ELF-1 (cell line): ENCODE data around the gene ATPAF2.

Source experiments
- DNase-seq: peaks from one replicate; pipeline ENCODE4 v3.0.0-alpha.2; 2016; ENCODE audit warnings: low read depth, low spot score

The ATPAF2 gene

DNA sequence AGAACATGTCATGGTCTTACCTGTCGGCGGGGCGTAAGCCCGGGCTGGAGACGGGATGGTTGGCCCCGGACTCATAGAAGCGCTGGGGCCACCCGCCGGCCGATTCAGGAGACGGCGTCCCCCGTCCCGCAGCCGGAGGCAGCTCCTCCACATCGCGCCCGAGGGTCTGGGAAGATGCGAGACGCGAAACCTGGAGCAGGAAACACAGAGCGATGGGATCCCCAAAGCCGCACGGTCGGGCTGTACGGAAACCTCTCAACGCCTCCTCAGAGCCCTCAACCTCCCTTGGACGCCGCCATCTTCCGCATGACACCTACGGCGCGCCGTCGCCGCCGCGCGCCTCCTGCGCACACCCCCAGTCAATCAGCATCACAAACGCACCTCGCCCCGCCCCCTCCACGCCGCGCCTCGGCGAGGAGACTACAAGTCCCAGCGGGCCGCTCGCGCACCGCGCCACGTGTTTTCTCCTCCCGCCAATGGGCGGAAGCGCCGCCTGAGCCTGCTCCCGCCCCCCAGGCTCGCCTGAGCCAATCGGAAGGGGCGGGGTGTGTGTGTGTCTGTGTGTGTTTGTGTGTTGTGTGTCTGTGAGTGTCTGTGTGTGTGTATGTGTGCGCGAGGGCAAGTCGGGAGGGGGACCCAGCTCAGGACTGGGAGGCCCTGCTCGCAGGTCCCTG lies at the start of gene ATPAF2, which contains the start of gene GID4:
Gene ATPAF2, minus strand, starts transcription at position 308 of the 674 bp plus-strand sequence. Its CDS starts 155 bp downstream, at position 153.
Gene GID4, plus strand, starts transcription at position 548 of the 674 bp plus-strand sequence. Its CDS starts 57 bp downstream, at position 605.
- DNase-seq = peak; percentile 100

DNA sequence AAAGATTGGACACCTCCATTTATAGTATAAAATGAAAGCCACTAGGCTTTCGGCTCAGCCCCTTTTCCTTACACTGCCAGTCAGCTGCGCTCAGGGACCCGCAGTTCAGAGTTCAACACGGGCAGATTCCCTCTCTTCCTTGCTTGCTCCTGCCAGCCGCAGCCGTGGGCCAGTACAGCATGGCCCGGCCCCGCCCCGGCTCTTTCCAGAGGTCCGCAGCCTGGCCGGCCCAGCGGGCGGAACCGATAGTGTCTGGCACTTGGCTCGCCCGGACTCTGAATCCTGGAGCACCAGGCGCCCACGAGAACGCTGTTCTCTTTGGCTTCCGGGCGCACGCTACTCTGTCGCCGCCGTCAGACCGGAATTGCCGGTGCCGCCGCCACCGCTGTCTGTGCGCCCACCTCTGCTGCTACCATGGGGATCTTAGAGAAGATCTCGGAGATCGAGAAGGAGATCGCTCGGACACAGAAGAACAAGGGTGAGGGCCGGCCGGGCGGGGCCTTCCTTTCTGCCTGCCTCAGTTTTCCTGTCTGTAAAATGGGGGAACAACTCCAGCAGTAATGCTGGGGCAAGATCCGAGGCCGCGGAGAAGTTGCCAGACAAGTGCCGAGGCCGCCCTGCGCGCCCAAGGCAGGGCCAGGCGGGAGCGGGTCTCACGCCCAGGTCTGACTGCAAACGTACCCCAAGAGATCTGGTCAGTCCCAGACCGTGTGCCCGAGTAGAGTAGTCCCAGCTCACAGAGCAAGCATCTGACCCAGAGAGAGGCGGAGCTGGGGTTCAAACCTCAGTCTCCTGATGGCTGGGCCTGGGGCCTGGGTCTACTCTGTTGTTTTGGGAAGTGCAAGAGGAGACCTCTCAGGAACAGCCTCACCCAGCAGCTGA lies 48.9 kb upstream of the ATPAF2 start, which contains the start of gene DRG2:
Gene DRG2, plus strand, starts transcription at position 339 of the 882 bp plus-strand sequence. Its CDS starts 76 bp downstream, at position 415.
- DNase-seq = peak; percentile 97

DNA sequence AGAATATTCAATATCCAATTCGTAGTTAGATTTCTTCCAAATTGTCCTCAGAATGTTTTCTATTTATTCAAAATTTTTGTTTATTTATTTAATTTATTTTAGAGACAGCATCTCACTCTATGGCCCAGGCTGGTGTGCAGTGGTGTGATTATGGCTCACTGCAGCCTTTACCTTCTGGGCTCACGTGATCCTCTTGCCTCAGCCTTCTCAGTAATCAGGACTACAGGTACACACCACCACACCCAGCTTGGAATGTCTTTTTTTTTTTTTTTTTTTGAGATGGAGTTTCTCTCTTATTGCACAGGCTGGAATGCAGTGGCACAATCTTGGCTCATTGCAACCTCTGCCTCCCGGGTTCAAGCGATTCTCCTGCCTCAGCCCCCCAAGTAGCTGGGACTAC lies 45.3 kb upstream of the ATPAF2 start:
- DNase-seq = no peak

DNA sequence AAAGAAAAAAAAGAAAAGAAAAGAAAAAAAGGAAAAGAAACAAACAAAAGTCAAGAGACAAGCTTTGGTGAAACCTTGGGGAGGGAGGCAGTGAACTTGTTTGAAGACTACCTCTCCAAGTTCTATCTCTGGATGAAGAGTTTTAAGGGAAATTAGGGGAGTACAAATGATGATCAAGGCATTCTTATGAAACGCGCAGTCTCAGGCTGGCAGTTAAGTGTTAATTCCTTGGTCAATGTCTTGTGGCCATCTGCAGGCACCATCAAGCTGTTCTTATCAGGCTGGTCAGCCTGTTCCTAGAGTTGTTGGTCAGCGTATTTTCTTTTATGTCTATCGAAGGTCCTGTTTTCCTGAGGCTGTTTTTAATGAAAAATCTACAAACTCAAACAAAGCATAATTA lies 40.6 kb upstream of the ATPAF2 start:
- DNase-seq = no peak

DNA sequence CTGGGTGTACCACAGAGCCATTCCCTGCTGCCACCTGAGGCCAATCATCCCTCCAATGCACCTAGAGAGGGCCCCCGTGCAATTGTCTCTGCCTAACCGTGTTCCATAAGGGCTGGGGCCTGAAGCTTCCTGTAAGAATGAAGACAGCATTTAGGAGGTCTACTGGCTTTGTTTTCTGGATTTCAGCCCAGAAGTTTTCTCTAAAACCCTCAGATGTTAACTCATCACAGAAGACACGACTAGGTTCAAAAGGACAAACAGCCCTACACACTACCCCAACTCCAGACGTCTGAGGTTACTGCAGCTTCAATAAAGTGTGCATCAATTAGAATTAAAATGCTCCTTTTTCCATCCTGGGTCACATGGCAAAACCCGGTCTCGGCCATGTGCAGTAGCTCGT lies 38.0 kb upstream of the ATPAF2 start:
- no peak for DNase-seq

DNA sequence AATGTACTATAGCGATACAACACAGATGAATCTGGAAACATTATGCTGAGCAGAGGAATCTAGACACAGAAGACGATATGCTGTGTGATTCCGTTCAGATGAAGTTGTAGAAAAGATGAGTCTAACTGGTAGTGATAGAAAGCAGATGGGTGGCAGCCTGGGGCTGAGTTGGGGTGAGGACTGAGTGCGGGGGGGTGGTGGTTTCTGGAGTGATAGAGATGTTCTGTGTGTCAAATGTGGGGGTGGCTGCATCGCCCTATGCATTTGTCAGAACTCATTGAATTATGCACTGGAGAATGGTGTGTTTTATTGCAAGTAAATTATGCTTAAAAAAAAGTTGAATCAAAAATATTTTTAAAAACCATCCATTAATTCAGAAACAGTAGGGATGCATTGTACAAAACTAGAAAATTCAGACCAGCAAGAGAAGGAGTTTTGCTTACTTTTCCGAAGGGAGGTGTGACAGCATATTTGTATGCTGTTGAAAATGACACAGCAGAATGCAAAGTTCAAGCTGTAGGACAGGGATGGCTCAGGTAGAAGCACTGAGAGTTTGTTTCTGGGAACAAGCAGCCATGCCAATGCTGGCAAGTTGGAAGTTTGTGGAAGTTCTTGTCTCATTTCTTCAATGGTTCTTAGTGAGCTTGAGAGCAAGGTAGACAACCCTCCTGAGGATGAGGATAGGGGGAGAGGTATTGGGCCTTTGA lies 35.8 kb upstream of the ATPAF2 start:
- no peak for DNase-seq

DNA sequence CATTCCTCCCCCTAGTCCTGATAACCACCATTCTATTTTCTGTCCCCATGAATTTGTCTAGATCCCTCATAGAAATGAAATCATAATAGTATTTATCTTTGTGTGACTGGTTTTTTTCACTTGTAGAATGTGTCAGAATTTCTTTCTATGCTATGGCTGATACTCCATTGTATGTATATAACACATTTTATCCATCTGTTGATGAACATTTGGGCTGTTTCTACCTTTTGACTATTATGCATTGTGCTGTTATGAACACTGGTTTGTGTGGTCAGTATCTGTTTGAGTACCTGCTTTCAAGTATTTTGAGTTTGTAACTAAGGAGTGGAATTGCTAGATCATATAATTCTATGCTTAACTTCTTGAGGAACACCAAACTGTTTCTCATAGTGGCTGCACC lies 32.8 kb upstream of the ATPAF2 start:
- no peak for DNase-seq

DNA sequence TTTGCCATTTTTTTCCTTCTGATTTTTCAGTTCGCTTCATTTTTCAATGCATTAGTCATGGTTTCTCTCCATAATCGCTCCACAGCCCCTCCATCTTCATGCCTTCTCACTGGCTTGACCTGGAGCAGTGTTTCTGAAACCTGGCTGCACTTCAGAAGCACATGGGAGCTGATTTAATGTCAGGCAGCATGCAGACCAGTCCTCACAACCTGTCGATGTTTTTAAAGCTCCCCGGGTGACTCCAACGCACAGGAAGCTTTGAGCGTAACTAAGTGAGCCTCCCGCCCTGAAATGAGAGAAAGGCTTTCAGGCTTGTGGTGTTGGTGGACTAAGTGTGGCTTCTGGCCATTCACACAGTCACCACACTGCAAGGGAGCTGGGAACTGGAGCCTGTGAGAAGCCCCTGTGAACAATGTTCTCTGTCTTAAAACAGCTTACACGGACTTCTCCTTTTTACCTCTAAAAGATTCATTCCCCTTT lies 31.9 kb upstream of the ATPAF2 start:
- peak; percentile 50 for DNase-seq

DNA sequence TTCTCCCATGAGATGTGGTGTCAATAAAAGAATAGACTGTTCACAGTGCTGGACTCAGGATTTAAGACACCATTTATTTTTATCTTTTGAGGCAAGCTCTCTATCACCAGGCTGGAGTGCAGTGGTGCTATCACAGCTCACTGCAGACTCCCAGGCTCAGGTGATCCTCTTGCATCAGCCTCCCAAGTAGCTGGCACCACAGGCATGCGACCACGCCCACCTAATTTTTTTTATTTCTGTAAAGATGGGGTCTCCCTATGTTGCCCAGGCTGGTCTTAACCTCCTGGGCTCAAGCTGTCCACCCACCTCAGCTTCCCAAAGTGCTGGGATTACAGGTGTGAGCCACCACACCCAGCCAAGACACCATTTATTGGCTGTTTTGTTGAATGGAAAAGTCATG lies 30.1 kb upstream of the ATPAF2 start:
- no peak for DNase-seq

DNA sequence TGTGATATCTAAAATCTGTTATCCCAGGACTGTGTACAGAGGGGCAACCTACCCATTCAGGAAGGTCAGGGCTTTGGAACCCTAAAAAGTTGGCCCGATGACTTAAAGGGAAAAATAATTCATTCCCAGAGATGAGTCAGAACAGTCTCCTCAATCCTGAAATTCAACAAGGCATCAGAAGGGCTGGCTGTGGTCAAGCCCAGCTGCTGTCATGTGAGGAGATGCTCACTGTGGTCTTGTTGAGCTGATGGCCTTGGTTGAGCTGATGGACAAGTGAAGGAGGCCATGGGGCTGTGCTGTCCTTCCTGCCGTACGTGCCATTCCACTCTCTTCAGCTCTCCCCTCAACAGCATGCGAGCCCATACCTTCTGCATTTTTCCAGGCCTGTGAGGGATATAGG lies 27.9 kb upstream of the ATPAF2 start:
- no peak for DNase-seq

DNA sequence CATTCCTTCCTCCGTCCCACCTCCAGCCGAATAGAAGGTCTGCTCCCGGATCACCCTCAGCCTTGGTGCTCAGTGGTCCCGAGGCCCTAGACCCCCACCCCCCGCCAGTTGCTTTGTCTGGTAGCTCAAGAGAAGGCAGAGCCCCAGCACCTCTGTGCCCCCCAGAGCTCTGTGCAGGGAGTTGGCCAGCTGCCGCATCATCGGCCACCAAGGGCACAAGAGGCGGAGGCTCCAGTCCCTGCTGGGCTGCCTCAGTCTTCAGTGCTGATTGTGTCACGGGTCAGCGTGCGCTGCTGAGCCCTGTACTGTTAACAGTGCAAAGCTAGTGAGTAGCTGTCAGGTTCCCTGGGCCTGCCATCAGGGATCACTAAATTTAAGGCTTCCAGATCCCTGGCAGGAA lies 26.6 kb upstream of the ATPAF2 start:
- no peak for DNase-seq

DNA sequence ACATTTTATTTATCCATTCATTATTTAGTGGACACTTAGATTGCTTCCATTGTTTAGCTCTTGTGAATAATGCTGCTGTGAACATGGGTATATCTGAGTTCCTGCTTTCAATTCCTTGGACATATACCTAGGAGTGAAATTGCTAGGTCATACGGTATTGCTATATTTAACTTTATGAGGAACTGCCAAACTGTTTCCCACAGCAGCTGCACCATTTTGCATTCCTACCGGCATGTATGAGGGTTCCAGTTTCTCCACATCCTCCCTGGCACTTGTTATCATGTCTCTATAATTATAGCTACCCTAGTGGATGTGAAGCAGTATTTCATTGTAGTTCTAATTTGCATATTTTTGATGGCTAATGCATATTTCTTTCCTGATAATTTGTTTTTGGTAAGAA lies 25.1 kb upstream of the ATPAF2 start:
- no peak for DNase-seq

DNA sequence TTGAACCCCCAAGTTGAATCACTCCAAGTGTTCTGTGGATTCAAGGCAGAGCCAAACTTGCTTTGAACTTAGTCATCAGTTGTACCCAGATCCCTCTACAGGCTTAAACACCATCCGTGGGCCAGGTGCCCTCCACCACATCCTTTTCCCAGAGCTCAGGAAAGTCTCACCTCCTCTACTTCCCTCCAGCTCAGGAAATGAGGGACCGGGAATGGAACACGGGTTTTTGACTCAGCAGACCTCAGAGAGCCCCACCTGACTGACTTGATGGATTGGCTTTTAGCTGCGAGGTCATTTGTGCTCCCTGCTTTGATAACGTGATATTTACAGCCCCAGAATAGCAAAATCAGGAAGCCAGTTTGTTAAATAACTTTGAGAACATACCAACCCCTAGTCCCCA lies 20.3 kb upstream of the ATPAF2 start:
- DNase-seq = no peak

DNA sequence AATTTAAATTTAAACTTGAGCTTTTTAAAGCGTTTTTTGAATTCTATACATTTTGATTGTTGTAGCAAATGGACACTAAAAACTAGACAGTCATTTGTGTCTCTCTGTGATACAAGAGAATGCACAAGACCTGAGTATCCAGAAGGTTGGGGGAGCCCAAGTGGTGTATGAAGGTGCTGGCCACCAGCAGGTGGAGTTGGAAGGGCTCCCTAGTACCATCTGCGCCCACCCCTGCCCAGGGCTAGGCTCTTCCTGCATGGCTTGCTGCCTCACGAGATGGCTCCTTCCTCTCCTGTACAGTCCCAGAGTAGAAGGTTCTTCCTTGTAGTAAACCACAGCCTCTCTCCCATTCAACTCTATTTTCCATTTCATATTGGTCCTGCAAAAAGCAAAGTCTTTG lies 17.2 kb upstream of the ATPAF2 start:
- DNase-seq = no peak

DNA sequence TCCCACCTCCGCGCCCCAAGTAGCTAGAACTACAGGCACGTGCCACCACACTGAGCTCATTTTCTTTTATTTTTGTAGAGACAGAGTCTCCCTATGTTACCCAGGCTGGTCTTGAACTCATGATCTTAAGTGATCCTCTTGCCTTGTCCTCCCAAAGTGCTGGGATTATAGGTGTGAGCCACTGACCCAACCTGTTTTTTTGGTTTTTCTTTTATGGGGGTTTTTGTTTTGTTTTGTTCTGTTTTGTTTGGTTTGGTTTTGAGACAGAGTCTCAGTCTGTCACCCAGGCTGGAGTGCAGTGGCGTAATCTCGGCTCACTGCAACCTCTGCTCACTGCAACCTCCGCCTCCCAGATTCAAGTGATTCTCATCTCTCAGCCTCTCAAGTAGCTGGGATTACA lies 16.6 kb upstream of the ATPAF2 start:
- DNase-seq = no peak

DNA sequence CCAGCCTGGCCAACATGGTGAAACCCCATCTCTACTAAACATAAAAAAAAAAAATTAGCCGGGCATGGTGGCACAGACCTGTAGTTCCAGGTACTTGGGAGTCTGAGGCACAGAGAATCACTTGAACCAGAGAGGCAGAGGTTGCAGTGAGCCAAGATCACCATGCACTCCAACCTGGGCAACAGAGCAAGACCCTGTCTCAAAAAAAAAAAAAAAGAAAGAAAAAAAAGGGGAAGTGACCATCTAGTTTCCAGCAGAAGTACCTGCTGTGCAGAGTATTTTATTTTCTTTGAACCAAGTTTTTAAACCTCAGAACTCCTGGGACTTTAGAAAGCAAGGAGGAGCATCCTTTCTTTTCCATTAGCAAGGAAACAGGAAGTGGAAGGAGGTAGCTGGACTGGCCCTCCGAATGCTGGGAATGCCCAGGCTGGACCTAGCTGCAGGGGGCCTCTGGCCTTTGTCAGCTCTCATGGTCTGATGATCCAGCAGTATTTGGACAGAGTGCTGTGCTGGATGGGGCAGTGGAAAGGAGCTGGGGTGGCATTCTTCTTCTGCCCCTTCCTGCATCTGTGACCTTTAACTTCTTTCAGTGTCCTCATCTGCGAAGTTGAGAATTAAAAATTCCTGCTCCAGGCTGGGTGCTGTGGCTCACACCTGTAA lies 6.9 kb upstream of the ATPAF2 start:
- DNase-seq = no peak

DNA sequence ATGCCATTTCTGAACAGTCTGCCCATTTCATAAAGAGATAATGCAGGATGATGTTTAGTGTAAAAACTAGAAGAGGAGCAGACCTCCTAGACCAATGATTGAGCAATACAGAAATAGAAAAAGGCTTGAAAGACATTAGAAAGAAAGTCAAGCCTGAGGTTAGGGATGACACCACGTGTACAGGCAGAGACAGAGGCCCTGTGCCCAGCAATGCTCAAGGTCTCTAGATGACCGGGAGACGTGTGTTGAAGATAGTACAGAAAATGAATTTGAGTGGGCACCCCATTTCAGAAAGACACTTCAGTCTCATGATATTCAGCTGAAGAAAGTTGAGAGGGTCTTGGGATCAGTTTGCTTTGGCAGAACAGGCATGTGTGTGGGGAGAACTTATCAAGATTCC lies 5.6 kb upstream of the ATPAF2 start:
- DNase-seq = no peak

DNA sequence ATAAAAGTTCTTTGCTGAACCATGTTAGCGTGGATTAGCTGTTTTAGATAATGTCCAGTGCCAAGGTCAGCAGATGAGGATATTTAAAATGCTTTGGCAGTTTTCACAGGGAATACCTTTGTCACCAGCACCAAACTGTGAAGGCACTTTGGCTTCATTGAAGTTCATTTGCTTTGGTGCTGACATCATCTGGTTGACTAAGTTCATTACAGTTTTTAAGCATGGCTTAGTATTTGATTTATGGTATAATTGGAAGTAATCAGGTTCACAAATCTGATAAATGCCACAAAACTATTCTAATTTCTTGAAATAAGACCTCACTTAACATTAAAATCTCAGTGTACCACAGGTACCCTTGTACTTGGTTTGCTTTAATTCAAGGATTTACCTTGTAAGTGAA lies 4.5 kb upstream of the ATPAF2 start:
- no peak for DNase-seq

DNA sequence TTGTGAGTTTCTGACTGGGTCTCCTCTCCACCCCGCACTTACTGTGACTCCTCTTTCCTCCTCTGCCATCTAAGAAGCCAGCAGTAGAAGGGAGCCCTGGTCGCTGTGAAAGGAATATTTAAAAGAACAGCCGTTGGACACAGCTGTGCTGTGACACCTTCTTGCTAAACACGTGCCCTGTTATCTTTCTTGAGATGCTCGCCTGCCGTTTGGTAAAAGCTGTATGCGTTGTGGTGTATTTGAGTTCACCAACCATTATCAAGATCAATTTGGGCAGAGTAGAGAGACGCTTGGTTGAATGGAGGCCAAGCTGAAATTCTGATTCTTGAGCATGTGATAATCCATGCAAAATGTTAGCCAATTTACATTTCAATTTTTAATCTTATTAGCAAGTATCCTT lies 4.0 kb upstream of the ATPAF2 start:
- no peak for DNase-seq

DNA sequence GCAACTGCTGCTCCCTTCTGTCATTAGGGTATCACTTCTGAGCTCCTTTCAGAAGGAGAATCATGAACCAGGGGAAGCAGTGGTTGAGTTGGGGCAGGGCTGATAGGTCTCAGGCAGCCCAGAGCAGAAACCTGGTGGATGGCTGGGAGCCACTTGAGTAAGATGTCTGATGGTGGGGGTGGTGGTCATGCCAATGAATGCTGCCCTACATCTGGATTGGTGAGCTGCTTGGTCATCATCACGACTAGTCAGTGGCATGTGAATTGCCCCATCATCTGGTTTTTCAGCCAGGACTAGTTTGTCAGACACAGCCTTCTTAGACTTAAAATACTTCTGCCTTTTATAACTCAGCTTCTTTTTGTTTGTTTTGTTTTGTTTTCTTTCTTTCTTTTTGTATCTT lies 2.8 kb upstream of the ATPAF2 start:
- DNase-seq = no peak

DNA sequence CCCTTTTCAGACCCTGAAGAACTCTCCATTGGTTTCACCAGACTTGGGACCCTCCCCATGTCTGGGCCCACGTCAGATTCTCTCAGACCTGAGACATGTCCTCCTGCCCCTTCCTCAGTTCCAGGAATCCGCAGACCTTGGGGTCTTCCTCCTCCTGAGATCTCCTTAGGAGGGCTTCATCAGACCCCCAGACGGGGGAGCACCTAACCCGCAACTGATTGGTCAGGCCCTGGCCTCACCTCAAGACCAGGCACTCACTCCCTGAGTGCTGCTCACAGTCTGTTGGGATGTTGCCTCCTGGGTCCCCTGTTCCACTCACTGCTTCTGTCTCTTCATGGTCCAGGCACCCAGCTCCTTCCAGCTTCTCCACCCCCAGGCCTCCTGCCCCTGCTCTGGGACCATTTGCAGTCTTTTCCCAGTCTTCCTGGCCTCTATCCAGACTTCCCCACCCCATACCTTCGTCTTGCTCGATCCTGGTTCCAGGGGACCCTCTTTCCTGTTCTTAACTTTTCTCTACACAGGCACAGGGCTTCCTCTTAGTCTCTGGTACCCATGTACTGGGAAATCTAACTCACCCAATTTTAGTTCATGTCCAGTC lies 1.4 kb upstream of the ATPAF2 start:
- DNase-seq = peak; percentile 13
